GM19023 (cell line): ENCODE measurements around the gene SMC1B.
"Not testable (repeated sequence)": the region's sequence is repeated elsewhere in the genome, so short reads cannot be mapped to it uniquely, and the experiment has no call there.

Source experiments
- ATAC-seq: cut with Tn5 transposase; IDR thresholded peaks from one replicate; pipeline ENCODE4 v1.9.1; 2021; ENCODE audit warnings: mild to moderate bottlenecking, moderate library complexity; ENCODE audit not compliant: unreplicated experiment

SMC1B gene

DNA sequence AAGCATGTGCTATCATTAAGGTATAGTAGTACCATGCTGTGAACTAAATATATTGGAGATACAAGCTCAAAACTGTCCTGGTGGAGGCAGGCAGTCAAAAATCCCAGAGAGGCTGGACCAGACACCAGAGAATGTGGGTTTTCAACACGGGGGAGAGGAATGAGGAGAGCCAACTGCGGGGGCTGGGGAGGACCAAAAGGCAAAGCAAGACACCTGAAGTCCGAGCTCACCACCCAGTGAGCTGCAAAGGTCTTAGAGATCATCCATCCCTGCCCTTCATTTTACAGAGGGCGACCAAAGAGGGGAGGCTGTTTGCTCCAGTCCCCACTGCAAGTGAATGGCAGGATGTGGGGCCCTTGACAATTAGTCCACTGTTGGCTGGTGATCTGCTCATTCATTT, 10.1 kb upstream of the SMC1B start:
- no peak for ATAC-seq

DNA sequence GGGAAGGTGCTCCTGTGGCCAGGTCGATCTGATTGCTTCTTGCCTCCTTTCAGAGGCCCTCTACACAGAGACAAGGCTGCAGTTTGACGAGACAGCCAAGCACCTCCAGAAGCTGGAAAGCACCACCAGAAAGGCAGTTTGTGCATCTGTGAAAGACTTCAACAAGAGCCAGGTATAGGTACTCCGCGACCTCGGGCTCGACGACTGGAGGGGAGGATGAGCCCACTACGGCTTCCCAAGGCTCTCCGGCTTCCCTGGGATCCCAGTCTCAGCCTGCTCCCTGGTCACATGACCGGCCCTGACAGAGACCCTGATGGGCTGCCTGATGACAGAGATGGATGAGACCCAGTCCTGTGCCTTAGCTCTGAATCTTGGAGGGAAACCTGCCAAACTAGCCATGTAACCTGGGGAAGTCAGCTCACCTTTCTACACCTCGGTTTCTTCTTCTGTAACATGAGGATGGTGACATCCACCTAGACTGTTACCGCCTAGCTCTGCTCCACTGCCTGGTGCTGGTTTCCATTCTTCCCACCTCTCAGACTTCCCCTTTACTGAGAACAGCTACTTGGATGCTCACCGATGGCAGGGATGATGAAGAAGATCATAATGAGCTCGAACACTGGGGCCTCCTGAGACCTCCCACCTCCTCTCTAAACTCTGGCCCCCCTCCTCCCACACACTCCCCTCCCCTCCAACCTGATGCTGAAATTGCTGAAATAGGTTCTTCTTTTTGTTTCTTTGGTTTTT, 9.0 kb upstream of the SMC1B start:
- ATAC-seq: no peak

DNA sequence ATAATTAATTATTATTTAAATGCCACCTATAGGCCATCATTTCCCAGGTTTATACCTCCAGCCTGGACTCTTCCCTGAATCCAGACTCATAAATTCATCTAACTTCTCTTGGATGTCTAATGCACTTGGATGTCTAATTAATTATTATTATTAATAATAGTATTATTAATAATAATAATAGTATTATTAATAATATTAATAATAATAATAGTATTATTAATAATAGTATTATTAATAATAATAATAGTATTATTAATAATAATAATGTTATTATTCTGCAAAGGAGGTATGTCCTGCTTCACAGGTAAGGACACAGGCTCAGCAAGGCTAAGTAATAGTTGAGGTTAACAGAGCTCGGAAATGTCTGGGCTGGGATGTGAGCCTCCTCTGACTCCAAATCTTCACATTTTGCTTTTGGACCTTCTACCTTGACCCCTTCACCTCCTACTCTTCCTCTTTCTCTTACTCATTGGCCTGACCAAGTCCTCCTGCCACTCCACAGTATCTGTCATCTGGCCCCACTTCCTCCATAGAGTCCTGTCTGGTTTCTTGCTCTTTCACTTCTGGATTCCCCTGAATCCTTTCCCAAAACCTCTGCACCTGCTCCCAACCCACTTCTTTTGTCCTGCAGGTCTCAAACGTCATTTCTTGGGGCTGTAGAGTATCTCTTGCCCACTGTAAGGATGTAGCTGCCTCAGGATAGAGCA, 8.1 kb upstream of the SMC1B start:
- ATAC-seq: no peak

DNA sequence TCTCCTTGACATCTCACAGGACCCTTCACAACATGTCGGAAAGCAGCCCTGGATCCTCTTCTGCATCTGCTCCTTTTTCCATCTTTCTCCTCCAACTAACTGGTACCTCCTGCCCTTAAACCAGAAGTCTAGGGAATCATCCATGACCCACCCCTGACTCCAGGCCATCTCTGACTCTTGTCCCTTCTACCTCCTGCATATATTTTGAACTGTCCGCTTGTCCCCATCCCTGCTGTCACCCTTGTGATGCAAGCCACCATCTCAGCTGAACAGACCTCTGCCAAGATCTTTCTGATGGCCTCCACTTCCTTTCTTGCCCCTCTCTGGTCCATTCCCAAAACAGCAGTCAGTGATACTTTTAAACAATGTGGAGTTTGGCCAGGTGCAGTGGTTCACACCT, 7.1 kb upstream of the SMC1B start:
- no peak for ATAC-seq

DNA sequence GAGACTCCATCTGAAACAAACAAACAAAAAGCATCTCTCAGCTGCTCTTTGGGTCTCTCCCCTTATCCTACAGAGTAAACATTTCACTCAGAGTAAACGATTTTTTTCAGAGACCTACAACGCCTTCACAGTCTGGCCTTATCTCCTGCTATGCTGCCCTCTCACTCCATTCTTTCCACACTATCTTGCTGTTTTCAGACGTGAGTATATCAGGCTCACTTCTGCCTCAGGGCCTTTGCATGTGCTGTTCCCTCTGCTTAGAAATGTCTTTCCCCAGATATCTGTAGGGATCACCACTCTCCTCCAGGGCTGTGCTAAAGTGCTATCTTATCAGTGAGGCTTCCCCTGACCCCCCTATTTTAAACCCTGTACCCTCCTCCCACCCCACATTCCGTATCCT, 6.6 kb upstream of the SMC1B start:
- ATAC-seq: no peak

DNA sequence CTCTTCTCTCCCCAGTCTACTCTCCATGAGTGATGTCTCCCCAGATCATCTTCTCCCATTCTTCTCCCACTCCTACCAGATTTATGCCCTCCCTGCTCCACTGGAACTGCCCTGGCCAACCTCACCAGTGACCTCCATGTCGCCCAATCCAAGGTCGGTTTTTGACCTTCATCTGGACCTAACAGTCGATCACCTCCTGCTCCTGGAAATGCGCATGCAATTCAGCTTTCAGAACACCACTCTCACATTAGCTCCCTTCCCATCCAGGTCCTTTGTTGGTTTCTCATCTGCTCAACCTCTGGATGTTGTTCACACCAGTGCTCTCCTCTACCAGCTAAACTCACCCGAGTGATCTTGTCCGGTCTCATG, 5.4 kb upstream of the SMC1B start:
- no peak for ATAC-seq

DNA sequence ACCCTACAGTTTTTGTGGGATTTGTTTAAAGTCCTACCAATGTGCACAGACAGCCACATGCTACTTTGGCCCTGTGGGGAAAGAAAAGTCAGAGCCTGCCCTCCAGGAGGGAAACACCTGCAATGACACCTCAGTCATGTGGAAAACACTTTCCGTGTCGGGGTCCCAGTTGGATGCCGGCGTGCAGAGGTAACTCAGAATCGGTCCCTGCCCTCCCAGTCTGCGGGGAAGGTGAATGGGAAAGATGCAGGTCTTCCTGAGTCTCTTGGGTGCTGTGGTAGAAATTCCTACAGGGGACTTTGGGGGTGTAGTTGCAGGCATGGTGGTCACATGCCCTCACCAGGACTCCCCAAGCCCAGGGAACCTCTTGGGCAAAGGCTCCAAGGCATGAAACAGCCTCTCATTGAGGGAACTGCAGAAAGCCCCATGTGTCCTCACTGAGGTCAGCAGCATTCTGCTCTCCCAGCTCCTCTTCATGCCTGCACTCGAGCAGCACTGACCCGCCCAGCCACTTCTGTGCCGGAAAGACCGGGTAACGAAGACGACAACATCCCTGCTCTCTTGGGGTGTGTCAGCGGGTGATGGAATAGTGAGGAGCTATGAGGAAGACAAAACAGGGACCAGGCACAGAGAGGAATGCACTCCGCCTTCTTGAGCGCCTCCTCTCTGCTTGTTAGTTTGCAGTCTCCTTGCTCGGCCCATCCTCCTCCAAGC, 4.8 kb upstream of the SMC1B start:
- ATAC-seq: no peak

DNA sequence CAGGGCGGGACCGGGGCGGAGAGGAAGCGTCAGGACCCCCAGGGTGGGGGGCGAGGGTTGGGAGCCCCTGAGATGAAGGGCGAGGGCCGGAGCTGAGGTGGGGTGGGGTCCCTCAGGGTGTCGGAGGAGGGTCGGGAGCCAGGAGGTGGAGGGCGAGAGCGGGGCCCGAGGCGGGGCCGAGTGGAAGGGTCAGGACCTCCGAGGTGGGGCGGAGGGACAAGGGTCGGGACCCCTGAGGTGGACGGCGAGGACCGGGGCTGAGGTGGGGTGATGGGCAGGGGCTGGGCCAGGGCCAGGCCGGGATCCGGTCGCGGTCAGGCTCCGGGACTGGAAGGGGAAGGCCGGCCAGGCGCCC, 409 bp downstream of the SMC1B start:
- ATAC-seq: no peak

DNA sequence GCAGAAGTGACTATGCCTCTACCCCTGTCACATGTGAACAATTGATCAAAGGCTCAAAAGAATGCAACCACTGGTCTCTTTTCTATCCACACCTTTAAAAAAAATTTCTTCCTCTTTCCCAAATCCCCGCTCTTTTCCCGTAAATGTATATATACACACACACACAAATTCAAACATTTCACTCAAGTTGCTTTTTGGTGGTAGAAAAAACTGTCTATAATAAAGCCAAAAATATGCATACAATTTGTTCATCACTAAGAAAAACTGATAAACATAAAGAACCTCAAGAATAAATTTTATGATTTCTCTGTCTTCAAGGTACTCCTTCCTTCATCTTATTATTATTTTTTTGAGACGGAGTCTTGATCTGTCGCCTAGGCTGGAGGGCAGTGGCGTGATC, 5.6 kb downstream of the SMC1B start:
- ATAC-seq: no peak

DNA sequence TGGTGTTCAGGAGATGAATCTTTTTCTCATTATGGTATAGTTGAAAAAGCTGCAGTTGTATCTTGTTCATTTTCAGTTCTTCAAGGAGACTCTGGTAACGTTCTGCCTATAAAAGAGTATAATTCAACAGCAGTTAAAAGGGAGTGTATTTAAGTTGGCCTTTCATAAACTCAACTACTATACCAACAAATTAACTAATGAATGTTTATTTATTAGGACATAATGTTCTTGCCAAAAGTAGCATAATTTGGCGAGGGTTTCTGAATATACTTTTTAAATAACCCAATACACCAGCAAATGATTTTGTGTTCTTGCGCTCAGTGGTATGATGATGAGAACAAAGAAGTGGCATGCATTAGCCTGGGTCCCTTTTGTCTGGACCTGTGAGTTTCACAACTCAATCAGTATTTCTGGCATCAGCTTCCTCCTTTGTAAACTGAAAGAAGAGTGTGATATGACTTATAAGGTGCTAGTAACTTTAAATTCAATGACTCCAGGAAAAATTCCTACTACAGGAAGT, 10.9 kb downstream of the SMC1B start:
- no peak for ATAC-seq

DNA sequence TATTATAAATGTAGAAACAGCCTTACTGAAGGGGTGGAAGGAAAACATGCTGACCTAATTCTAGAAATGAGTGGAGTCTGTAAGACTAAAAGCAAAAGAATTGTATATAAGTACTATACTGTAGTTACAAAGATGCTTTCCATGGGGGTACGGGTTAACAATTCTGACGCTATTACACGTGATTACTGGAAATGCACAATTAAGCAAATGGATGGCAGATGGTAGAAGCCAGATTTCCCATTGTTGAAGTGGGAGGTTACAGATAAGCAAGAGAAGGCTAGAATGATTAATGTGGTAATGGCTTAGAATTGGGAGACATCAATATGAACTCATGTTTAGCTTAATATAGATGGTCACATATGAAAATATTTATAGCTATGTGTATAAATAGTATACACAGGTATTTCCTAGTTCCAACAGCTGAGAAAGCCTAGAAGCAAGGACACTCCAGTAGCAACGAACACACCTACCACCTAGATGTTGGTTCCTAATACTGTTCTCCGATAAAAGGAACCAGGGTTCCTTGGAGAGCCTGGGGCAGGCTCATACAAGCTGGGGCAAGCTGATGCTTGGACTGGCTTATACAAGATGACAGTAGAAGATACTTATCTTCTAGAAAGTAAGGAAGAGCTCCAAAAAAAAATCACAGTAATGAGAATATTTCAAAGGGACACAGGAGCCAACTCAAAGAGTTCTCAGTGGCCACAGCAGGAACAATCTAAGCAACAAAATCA, 13.5 kb downstream of the SMC1B start:
- ATAC-seq: no peak

DNA sequence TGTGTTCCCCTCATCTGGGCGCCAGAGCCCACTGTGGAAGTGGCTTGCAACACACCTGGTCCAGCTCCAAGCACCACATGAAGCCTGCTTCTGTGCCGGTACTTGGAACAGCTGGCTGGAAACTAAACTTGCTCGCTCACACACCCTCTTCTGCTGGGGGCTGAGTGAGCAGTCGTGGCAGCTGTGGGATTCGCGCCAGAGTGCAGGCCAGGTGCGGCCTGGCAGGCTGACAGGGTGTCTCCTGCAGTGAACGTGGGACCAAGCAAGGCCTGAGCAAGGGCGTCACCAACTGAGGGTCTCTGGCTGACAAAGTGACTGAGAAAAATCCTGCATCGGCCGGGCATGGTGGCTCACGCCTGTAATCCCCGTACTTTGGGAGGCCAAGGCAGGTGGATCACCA, 15.2 kb downstream of the SMC1B start:
- ATAC-seq: no peak

DNA sequence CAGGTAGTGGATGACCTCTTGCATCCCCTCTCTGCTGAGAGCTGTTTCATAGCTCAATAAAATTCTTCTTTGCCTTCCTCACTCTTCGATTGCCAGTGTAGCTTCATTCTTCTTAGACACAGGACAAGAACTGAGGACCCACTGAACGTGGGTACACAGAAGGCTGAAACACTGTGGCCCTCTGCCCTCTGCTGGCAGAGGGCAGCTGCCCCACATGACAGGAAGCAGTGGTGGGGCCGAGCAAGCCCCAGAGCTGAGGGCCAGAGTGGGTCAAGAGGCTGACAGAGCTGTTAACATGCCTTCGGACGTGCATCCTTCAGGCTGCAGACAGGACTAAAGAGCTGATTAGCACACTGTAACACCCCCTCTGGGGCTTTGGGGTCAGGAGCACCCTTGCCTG, 15.6 kb downstream of the SMC1B start:
- no peak for ATAC-seq

DNA sequence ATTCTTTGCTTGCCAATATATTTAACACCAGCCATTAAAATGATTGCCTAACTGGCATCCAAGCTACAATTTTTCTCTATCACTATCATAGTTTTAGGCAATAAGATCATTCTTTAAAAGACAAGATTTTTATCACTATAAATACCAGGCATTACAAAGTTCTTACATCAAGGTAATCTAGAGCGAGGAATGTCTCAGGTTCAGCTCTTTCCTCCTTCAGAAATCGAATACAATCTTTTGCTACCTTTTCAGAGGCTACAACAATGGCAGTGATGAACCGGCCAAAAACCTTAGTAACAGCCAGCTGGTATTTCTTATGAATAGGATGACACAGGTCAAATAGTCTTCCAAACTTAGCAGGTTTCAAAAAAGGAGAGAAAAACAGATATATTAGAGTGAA, 23.9 kb downstream of the SMC1B start:
- ATAC-seq: no peak

DNA sequence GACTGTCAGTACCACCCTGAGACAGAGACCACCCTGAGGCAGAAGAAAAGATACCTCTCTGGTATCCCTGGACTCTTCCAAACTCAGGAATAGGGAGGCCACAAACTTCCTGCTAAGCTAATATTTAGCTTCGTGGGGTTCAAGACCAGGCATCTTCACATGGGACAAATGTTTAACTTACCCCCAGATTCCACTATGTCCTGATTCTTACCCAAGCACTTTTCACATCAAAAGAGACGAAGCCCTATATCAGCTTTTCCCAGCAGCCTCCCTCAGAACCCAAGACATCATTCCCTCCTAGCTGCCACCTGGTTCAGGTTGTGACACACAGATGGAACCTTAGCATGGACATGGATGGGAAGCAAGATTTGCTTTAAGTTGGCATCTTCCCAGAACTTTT, 32.1 kb downstream of the SMC1B start:
- no peak for ATAC-seq

DNA sequence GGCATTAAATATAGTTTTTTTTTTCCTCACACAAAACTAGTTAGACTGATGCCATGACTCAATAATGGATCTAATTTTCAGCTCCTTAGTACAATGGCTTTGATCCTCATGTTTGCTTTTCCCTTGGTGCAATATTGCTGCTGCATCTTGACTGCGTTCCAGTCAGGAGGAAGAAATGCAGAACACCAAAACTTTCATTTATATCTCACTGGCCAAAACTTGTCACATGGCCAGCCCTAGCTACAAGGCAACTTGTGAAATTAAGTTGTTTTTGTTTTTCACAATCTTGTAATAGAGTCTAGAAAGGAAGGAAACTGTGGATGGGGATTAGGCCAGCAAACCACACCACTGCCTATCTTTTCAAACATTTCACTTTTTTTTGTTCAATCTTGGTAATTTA, 36.7 kb downstream of the SMC1B start:
- no peak for ATAC-seq

DNA sequence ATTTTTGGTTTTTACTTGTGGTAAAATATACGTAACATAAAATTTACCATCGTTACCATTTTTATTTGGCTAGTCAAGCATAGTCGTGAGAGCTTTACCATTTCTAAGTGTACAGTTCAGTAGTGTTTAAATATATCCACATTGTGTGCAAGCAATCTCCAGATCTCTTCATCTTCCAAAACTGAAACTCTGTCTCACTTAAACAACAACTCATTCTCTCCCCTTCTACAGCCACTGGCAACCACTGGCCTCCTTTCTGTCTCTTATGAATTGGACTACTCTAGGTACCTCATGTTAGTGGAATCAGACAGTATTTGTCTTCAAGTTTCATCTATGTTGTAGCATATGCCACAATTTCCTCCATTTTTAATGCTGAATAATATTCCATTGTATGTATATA, 37.4 kb downstream of the SMC1B start:
- ATAC-seq: no peak

DNA sequence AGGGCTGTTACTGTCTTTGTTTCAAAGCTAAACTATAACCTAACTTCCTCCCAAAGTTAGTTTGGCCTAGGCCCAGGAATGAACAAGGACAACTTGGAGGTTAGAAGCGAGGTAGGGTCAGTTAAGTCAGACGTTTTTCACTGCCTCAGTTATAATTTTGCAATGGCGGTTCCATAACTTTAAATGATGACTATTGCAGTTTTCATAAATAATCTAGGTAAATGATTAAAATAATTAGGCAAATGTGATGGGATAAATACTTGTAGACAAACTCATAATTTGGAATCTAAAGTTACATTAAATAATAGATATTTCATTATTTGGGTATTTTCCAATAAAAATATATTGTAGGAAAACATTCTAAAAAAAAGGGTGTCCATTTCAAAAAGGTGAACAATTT, 39.8 kb downstream of the SMC1B start:
- not testable (repeated sequence) for ATAC-seq

DNA sequence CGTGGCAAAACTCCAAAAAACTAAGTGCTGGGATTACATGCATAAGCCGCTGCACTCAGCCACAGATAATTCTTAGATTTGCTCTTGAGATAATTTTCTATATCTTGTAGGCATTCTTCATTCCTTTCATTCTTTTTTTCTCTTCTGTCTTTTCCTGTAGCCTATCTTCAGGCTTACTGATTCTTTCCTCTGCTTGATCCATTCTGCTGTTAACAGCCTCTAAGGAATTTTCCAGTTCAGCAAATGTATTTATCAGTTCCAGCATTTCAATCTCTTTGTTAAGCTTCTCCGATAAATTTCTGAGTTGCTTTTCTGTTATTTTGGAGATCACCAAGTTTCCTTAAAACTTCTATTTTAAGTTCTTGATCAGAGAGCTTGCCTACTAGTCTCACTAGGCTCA, 46.7 kb downstream of the SMC1B start:
- ATAC-seq: no peak

DNA sequence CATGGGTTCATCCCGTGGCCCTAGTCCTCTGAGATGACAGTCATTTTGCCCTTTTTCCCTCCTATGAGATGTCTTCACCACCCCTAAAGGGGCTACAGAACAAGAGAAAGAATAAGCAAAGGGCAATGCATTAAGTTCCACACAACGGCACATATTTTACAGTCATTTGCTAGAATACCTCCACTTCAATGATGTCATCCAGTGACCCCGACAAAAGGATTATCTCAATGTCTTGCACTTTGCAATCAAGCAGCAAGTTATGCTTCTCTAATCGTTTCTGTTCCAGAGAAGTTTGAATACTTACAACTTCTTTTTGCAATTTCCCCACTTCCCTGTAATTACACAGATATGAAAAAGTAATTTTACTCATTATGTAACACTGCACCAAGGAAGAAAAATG, 53.8 kb downstream of the SMC1B start:
- no peak for ATAC-seq

DNA sequence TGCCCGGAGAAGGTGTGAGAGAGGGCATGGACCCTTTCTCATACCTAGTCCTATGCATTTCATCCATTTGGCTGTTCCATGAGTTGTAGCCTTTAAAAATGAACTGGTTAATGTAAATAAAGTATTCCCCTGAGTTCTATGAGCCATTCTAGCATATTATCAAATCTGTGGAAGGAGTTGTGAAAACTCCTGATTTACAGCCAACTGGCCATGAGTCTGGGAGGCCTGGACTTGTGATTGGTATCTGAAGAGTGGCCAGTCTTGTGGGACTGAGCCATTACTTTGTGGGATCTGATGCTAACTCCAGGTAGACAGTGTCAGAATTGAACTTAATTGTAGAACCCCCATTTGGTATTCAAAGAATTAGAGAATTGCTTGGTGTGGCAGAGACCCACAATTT, 55.3 kb downstream of the SMC1B start:
- ATAC-seq: no peak
